Fibroblast of skin of abdomen (primary cell): ENCODE data around the gene PLA2G2A.

ENCODE experiments used
- DNase-seq: peaks from one replicate; pipeline ENCODE4 v3.0.0-alpha.2; 2013

Gene PLA2G2A

GRCh38 chr1:19926296-19927129, 52.9 kb downstream of the PLA2G2A start:
- no peak for DNase-seq
